ENCODE results near the gene LPCAT3. TPM values are rescaled to one million over a fixed set of nuclear protein-coding genes. Genes with fewer than 3 reads are reported as not detected.
A peak's percentile ranks its signal among the peaks of the same experiment; 100 is the strongest.

Gene LPCAT3
- total and polyA plus RNA-seq, 2 experiments from 2014 or later: 11.8 to 19.7 TPM

- in situ Hi-C loops (cut with MboI): no loop called here
- H3K79me2 ChIP-seq (ENCODE audit: insufficient read depth): no peaks in the 10 kb centered on the region
- no peak for TF ChIP-seq EZH2 (IDR thresholded peaks at IDR 0.05; ENCODE audit: insufficient read depth, poor library complexity, severe bottlenecking)
- no peak for TF ChIP-seq EZH2phosphoT487 (IDR thresholded peaks at IDR 0.05; ENCODE audit: insufficient read depth, low read depth)
- no peaks in the 10 kb centered on the region; the same call in 1 of the 2 replicates for H3F3A ChIP-seq (ENCODE audit: insufficient read depth)
- no peak overlapping the region for H3K4me3 ChIP-seq
- H3K9me3 ChIP-seq (ENCODE audit: low read depth): no peaks in the 10 kb centered on the region
- no peak overlapping the region for H3K27ac ChIP-seq
- no peaks in the 10 kb centered on the region for H3K4me1 ChIP-seq (ENCODE audit: insufficient read depth)
- 89 to 90% methylated on average over 11 of the region's 11 CpGs for WGBS, 2 experiments (ENCODE audit: low coverage in 1 of 2, low lambda C conversion rate in 2 of 2, missing lambda C conversion rate in 2 of 2)
- H3K36me3 ChIP-seq (ENCODE audit: low read depth): peaks cover 11% of the 10 kb centered on the region; the same call in 1 of the 2 replicates
- no peak overlapping the region for H3K9ac ChIP-seq
- no peak for DNase-seq
- H3K27me3 ChIP-seq (replicated peaks; ENCODE audit: insufficient read depth): no peaks in the 10 kb centered on the region
- no peak overlapping the region for H2AFZ ChIP-seq
- no peaks in the 10 kb centered on the region for H3K9me2 ChIP-seq (ENCODE audit: insufficient read depth)
- no peak overlapping the region for H3K4me2 ChIP-seq (ENCODE audit: unreplicated experiment)
- H4K20me1 ChIP-seq (ENCODE audit: insufficient read depth): no peaks in the 10 kb centered on the region
Observed at GRCh38 chr12:6987956-6988553, 30.2 kb downstream of the LPCAT3 start.

GRCh38 chr12:6982532-6982931, 35.7 kb downstream of the LPCAT3 start:
- Histone ChIP-seq H3K9me2 (ENCODE audit: insufficient read depth) (no peaks in the 10 kb centered on the region), H2AFZ (no peak overlapping the region), H3K79me2 (ENCODE audit: insufficient read depth) (no peaks in the 10 kb centered on the region), H3K9me3 (ENCODE audit: low read depth) (no peaks in the 10 kb centered on the region), H3K4me3 (no peak overlapping the region), H3K4me2 (ENCODE audit: unreplicated experiment) (no peak overlapping the region), H3K27me3 (replicated peaks; ENCODE audit: insufficient read depth) (no peaks in the 10 kb centered on the region), H3K27ac (no peak overlapping the region), H3K4me1 (ENCODE audit: insufficient read depth) (no peaks in the 10 kb centered on the region), H3F3A (ENCODE audit: insufficient read depth) (no peaks in the 10 kb centered on the region), H4K20me1 (ENCODE audit: insufficient read depth) (no peaks in the 10 kb centered on the region), H3K36me3 (ENCODE audit: low read depth) (0 out of 2 replicates have a peak, but pooled peaks cover 9% of the 10 kb centered on the region), H3K9ac (no peak overlapping the region)
- no peak for DNase-seq
- in situ Hi-C loops (cut with MboI): no loop called here
- TF ChIP-seq EZH2phosphoT487 (IDR thresholded peaks at IDR 0.05; ENCODE audit: insufficient read depth, low read depth) (no peak), EZH2 (IDR thresholded peaks at IDR 0.05; ENCODE audit: insufficient read depth, poor library complexity, severe bottlenecking) (no peak)
- 91% methylated on average over 7 of the region's 7 CpGs for WGBS, 2 experiments (ENCODE audit: low coverage in 1 of 2, low lambda C conversion rate in 2 of 2, missing lambda C conversion rate in 2 of 2)

- Histone ChIP-seq H3K4me1 (ENCODE audit: insufficient read depth) (no peaks in the 10 kb centered on the region), H3K27me3 (replicated peaks; ENCODE audit: insufficient read depth) (no peaks in the 10 kb centered on the region), H3K9me3 (ENCODE audit: low read depth) (no peaks in the 10 kb centered on the region), H3K79me2 (ENCODE audit: insufficient read depth) (no peaks in the 10 kb centered on the region), H3K27ac (no peak overlapping the region), H3K9ac (no peak overlapping the region), H4K20me1 (ENCODE audit: insufficient read depth) (no peaks in the 10 kb centered on the region), H3K4me3 (no peak overlapping the region), H3K36me3 (ENCODE audit: low read depth) (0 out of 2 replicates have a peak, but pooled peaks cover 14% of the 10 kb centered on the region), H2AFZ (no peak overlapping the region), H3K4me2 (ENCODE audit: unreplicated experiment) (no peak overlapping the region), H3K9me2 (ENCODE audit: insufficient read depth) (no peaks in the 10 kb centered on the region), H3F3A (ENCODE audit: insufficient read depth) (no peaks in the 10 kb centered on the region)
- no peak for TF ChIP-seq EZH2 (IDR thresholded peaks at IDR 0.05; ENCODE audit: insufficient read depth, poor library complexity, severe bottlenecking)
- TF ChIP-seq EZH2phosphoT487 (IDR thresholded peaks at IDR 0.05; ENCODE audit: insufficient read depth, low read depth): no peak
- no peak for DNase-seq
- 90 to 91% methylated on average over 7 to 10 of the region's 10 CpGs for WGBS, 2 experiments (ENCODE audit: low coverage in 1 of 2, low lambda C conversion rate in 2 of 2, missing lambda C conversion rate in 2 of 2)
- in situ Hi-C loops (cut with MboI): no loop called here
Observed at GRCh38 chr12:6981152-6982052, 36.9 kb downstream of the LPCAT3 start.

GRCh38 chr12:6980740-6981139, 37.5 kb downstream of the LPCAT3 start:
- H3K27ac ChIP-seq: no peak overlapping the region
- no peaks in the 10 kb centered on the region for H3K79me2 ChIP-seq (ENCODE audit: insufficient read depth)
- no peak overlapping the region for H2AFZ ChIP-seq
- no peaks in the 10 kb centered on the region for H4K20me1 ChIP-seq (ENCODE audit: insufficient read depth)
- no peaks in the 10 kb centered on the region for H3F3A ChIP-seq (ENCODE audit: insufficient read depth)
- TF ChIP-seq EZH2phosphoT487 (IDR thresholded peaks at IDR 0.05; ENCODE audit: insufficient read depth, low read depth) (no peak), EZH2 (IDR thresholded peaks at IDR 0.05; ENCODE audit: insufficient read depth, poor library complexity, severe bottlenecking) (no peak)
- H3K4me1 ChIP-seq (ENCODE audit: insufficient read depth): no peaks in the 10 kb centered on the region
- no peak overlapping the region for H3K4me3 ChIP-seq
- in situ Hi-C loops (cut with MboI): no loop called here
- H3K4me2 ChIP-seq (ENCODE audit: unreplicated experiment): no peak overlapping the region
- H3K9ac ChIP-seq: no peak overlapping the region
- H3K9me2 ChIP-seq (ENCODE audit: insufficient read depth): no peaks in the 10 kb centered on the region
- 0 out of 2 replicates have a peak, but pooled peaks cover 19% of the 10 kb centered on the region for H3K36me3 ChIP-seq (ENCODE audit: low read depth)
- peak; percentile 50 for DNase-seq
- no peaks in the 10 kb centered on the region for H3K9me3 ChIP-seq (ENCODE audit: low read depth)
- H3K27me3 ChIP-seq (replicated peaks; ENCODE audit: insufficient read depth): no peaks in the 10 kb centered on the region
